Cardiac muscle cell (in vitro differentiated cells and primary cell): ENCODE data around the gene LAPTM5. TPM values are rescaled to one million over a fixed set of nuclear protein-coding genes. Genes with fewer than 3 reads are reported as not detected.
"Not testable (repeated sequence)": the region's sequence is repeated elsewhere in the genome, so short reads cannot be mapped to it uniquely, and the experiment has no call there.

Source experiments
- DNase-seq, 2 donors: peaks; one replicate each; pipeline versions ENCODE4 v3.0.0 to v3.0.0-alpha.2; 2010 to 2017; ENCODE audit warnings: low read depth in 1 of 2, low spot score in 1 of 2
- H3K27ac ChIP-seq: fragments of 200-600 bp; sonication (generic); 2 replicates; pipeline ENCODE4 v1.5.1; 2016
- H3K27me3 ChIP-seq: fragments of 200-600 bp; sonication (generic); 2 replicates; pipeline ENCODE4 v1.6.0; 2016; ENCODE audit warnings: control low read depth
- H3K36me3 ChIP-seq: fragments of 200-600 bp; sonication (generic); 2 replicates; pipeline ENCODE4 v1.5.1; 2016; ENCODE audit warnings: control low read depth
- H3K4me1 ChIP-seq: fragments of 200-600 bp; sonication (generic); 2 replicates; pipeline ENCODE4 v1.8.1; 2017; ENCODE audit warnings: low read depth, mild to moderate bottlenecking, mixed run types
- H3K4me3 ChIP-seq: fragments of 200-600 bp; sonication (generic); 2 replicates; pipeline ENCODE4 v1.5.1; 2016; ENCODE audit warnings: mild to moderate bottlenecking
- H3K9me3 ChIP-seq: fragments of 200-600 bp; sonication (generic); 2 replicates; pipeline ENCODE4 v1.5.1; 2017; ENCODE audit warnings: low read depth, mild to moderate bottlenecking, control low read depth
- CTCF ChIP-seq: IDR thresholded peaks from 2 replicates; pipeline ENCODE4 v1.5.1; 2012; ENCODE audit warnings: low read depth, mild to moderate bottlenecking, low read length
- polyA plus RNA-seq: library from polyadenylated mRNA; unstranded; fragments of >200 nt; fragmentation: Nextera tagmentation; extraction: Ambion mirVana; gene quantifications from 2 replicates; pipeline ENCODE4 v1.2.1, GENCODE V29; 2016
- total RNA-seq: library from RNA; depleted of rRNA; stranded (reverse); fragments of >200 nt; gene quantifications from 2 replicates; pipeline ENCODE4 v1.2.3, GENCODE V29; 2016

The LAPTM5 gene
- total and polyA plus RNA-seq, 2 experiments from 2014 or later: 0.10 to 0.45 TPM

GRCh38 chr1:30691480-30691879 lies 66.1 kb downstream of the LAPTM5 start:
- no peaks in the 10 kb centered on the region for H3K27me3 ChIP-seq
- no peak for TF ChIP-seq CTCF
- no peaks in the 10 kb centered on the region for H3K36me3 ChIP-seq
- no peak overlapping the region for H3K27ac ChIP-seq
- no peak for DNase-seq
- H3K4me1 ChIP-seq: peaks cover 10% of the 10 kb centered on the region
- H3K9me3 ChIP-seq: no peaks in the 10 kb centered on the region
- H3K4me3 ChIP-seq: no peak overlapping the region

- no peak for DNase-seq
- Histone ChIP-seq H3K27me3 (no peaks in the 10 kb centered on the region), H3K9me3 (no peaks in the 10 kb centered on the region), H3K4me1 (peaks cover 14% of the 10 kb centered on the region), H3K27ac (no peak overlapping the region), H3K4me3 (no peak overlapping the region), H3K36me3 (no peaks in the 10 kb centered on the region)
- no peak for TF ChIP-seq CTCF
Observed at GRCh38 chr1:30689901-30690645, 67.5 kb downstream of the LAPTM5 start.

GRCh38 chr1:30688920-30689794 lies 68.4 kb downstream of the LAPTM5 start:
- no peak for DNase-seq
- no peak overlapping the region for H3K4me3 ChIP-seq
- H3K27ac ChIP-seq: no peak overlapping the region
- no peaks in the 10 kb centered on the region for H3K27me3 ChIP-seq
- H3K9me3 ChIP-seq: no peaks in the 10 kb centered on the region
- no peak for TF ChIP-seq CTCF
- H3K36me3 ChIP-seq: no peaks in the 10 kb centered on the region
- peaks cover 14% of the 10 kb centered on the region for H3K4me1 ChIP-seq

- H3K27me3 ChIP-seq, DNase-seq, H3K36me3 ChIP-seq, H3K9me3 ChIP-seq, H3K4me3 ChIP-seq, H3K27ac ChIP-seq: not testable (repeated sequence)
- H3K4me1 ChIP-seq: peaks cover 14% of the 10 kb centered on the region
Observed at GRCh38 chr1:30688516-30688915, 69.1 kb downstream of the LAPTM5 start.

GRCh38 chr1:30687886-30688285 lies 69.7 kb downstream of the LAPTM5 start:
- Histone ChIP-seq H3K36me3 (no peaks in the 10 kb centered on the region), H3K9me3 (no peaks in the 10 kb centered on the region), H3K27me3 (no peaks in the 10 kb centered on the region), H3K4me1 (peaks cover 14% of the 10 kb centered on the region), H3K4me3 (no peak overlapping the region), H3K27ac (no peak overlapping the region)
- no peak for TF ChIP-seq CTCF
- no peak for DNase-seq
